Measurements from ENCODE around the gene GALNT10.
"Not testable (repeated sequence)": the region's sequence is repeated elsewhere in the genome, so short reads cannot be mapped to it uniquely, and the experiment has no call there.

GALNT10 gene, protein sequence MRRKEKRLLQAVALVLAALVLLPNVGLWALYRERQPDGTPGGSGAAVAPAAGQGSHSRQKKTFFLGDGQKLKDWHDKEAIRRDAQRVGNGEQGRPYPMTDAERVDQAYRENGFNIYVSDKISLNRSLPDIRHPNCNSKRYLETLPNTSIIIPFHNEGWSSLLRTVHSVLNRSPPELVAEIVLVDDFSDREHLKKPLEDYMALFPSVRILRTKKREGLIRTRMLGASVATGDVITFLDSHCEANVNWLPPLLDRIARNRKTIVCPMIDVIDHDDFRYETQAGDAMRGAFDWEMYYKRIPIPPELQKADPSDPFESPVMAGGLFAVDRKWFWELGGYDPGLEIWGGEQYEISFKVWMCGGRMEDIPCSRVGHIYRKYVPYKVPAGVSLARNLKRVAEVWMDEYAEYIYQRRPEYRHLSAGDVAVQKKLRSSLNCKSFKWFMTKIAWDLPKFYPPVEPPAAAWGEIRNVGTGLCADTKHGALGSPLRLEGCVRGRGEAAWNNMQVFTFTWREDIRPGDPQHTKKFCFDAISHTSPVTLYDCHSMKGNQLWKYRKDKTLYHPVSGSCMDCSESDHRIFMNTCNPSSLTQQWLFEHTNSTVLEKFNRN

DNA sequence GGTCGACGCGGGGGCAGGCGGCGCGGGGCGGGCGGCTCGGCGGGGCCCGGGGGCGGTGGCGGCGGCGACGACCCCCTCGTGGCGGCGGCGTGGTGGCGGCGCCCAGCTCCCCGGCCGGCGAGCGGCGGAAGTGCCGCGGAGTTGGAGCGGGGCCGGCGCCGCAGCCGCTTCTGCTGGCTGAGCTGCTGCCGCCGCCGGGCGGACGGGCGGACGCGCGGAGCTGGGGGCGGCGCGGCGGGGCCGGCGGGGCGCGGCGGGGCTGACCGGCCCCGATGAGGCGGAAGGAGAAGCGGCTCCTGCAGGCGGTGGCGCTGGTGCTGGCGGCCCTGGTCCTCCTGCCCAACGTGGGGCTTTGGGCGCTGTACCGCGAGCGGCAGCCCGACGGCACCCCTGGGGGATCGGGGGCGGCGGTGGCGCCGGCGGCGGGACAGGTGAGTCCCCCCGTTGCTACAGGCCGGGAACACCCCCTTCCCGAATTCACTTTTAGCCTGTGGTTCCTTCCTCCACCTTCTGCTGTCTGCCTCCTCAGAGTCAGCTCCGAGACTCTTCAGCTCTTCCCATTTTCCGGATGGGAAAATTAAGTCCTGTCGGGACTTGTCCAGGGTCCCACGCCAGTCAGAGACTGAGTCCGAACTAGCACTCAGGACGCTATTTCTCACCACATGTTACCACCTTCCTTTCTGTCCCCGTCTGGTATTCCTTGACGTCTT, at the start of gene GALNT10:
Gene GALNT10 (plus strand): TSS at position 139 of the 710 bp plus-strand sequence. CDS start 134 bp downstream, at position 273.
- DNase-seq: peak; percentile 67

DNA sequence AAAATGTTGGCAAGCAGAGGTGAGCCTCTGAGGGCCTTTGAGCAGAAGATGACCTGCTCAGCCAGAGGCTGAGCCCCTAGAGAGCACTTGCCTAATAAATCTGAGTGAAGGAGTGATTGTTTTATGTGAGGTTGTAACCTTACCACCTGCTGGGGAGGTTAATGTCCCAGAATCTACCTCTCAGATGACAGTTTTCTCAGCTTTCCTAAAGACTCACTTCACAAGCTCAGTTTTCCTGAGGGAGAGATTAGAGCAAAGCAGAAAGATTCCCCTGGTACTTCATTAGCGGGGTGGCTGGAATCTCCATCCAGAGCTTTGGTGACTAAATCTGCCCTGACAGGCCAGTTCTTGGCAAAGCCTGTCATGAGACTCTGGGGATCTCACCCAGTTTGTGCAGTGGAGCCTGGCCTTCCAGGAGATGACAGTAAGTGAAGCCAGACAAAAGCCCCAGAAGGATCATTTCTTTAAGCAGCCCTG, 48.8 kb upstream of the GALNT10 start:
- DNase-seq: no peak

DNA sequence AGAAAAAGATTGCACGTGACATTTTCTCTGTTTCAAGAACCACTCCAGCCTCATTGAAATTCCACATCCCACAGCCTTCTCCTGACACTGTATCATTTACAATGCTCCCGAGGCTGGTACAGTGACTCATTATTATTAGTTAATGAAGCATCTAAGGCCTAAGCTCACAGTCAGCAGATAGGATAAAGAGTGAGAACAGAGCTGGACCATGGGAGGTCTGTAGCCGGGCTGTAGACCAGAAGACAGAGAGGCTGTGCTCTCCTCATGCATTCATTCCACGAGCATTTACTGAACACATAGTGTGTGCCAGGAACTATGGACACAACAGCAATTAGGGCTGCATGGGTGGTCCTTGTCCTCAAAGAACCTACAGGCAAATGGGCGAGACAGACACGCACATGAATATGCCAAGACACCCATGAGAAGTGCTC, 47.3 kb upstream of the GALNT10 start:
- DNase-seq: no peak

DNA sequence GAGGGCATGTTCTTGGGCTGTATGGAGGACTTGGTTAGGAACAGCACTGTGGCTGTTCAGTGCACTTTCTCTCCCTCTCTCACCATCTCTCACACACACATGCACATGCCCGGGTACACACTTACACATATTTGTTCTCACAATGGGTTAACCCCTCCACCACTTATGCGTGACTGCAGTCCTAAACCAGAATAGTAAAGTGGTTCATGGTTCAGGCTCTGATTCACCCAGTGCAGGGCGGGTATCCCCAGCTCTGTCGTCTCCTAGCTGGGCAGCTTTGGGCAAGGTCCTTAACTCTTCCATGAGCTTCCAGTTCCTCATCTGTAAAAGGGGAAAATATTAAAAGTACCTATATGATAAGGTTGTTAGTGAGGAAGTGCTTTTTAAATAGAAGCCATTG, 45.3 kb upstream of the GALNT10 start:
- DNase-seq: no peak

DNA sequence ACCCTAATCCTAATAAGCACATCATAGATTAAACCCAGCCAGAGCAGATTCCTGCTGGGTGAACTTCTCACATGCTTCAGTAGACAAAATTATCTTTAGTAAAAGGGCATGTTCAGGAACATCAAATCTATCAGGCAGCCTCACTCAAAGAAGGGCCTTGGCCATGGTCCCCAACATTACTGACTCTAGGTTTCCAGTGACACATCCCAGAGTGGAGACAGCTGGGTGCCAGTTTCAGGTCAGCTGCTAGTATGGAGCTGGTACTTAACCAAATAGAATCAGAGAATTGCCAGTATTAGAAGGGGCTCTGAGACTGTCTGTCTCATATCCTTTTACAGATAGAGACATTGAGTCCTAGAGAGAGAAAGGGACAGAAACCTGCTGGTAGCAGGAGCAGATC, 44.1 kb upstream of the GALNT10 start:
- DNase-seq: no peak

DNA sequence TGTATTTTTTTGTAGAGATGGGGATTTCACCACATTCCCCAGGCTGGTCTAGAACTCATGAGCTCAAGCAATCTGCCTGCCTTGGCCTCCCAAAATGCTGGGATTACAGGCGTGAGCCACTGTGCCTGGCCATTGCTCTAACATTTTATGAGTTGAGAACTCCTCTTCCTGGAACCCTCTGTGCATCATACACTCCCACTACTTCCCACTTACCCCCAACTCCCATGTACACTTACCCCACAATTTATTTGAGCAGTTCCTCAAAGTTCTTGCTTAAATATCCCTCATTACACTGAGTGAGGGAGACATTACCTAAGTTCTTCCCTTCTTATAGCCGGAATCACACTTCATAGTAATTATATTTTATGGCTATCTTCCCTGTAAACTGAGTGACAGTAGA, 42.9 kb upstream of the GALNT10 start:
- no peak for DNase-seq

DNA sequence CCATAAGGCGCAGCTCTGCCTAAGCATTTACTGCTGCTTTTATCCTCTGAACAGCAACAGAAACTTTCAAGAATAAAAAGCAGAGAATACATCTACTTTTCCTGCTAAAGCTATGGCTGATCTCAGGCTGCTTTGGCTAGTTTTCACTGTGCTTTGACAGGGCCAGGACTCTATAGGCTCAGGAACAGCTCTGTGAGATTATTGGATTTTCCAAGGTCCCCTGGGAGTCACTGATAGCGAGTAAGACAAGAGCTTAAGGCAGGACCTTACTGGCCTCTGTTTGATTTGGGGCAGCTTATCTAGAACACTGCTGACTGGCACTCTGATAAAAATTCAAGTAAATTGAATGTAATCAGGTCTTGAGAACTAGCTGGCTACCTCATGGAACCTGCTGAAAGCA, 40.1 kb upstream of the GALNT10 start:
- DNase-seq: not testable (repeated sequence)

DNA sequence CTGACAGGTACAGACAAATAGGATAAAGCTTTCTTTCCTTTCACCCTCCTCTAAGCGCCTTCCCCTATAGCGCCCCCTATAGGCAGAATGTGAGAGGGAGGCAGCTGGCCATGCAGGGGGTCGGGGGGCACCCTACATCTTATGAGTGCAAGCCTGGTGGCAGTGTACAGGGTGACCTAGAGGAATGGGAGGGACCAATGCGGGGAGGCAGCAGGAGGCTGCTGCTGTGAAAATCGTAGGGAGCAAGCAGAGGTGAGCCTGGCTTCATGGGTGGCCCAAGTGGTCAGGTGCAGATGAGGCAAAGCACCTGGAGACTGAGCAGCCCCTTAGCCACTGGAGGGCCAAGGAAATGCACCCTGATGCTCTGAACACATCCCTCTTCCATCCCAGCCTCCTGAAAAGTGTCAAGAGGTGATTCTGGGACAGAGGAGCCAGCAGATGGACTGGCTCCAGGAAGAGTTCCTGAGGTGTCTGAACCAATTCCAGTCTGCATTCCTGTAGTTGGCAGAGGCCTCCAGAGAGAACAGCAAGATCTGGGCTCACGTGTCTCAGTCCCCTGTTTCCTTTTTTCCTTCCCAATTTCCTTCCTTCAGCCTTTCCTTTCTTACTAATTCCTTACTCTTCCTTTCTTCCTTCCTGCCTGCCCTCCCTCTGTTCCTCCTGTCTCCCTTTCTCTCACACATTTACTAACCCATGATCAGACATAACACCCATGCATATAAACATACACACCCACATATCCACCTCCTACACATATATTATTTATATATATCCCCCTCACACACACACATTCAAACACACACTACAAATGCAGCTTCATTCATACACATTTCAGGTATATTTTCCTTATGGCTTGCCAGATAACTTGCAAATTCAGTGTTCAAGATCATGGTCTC, 32.8 kb upstream of the GALNT10 start:
- DNase-seq: peak; percentile 33

DNA sequence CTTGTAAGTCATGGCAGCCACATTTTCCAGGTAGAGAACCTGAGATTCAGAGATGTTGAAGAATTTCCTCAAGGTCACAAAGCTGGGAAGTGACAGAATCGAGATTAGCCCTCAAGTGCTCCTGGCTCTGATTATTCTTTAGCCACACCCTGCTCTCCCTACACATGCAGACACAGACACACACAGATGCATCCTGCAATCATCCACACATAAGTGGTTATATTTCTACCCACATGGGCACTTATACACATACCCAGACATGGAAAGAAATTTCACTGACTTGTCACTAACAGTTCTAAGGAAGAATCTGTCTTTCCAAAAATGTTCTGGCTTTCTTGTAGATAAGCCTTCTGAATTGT, 32.2 kb upstream of the GALNT10 start:
- no peak for DNase-seq

DNA sequence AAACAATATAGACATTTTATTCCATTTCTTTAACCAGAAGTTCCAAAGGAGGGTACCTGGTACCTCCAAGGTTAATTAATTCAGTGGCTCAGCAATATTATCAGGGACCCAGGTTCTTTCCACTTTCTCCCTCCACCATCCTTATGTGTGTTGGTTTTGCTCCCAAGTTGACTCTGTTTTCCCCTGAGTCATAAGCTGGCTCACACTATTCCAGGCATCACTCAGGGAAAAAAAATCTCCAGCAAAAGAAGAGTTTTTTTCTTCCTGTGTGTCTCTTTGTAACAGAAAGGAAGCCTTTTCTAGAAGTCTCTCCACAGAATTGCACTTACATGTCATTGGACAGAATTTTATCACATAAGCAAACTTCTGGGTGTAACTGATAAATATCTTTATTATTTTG, 31.2 kb upstream of the GALNT10 start:
- no peak for DNase-seq

DNA sequence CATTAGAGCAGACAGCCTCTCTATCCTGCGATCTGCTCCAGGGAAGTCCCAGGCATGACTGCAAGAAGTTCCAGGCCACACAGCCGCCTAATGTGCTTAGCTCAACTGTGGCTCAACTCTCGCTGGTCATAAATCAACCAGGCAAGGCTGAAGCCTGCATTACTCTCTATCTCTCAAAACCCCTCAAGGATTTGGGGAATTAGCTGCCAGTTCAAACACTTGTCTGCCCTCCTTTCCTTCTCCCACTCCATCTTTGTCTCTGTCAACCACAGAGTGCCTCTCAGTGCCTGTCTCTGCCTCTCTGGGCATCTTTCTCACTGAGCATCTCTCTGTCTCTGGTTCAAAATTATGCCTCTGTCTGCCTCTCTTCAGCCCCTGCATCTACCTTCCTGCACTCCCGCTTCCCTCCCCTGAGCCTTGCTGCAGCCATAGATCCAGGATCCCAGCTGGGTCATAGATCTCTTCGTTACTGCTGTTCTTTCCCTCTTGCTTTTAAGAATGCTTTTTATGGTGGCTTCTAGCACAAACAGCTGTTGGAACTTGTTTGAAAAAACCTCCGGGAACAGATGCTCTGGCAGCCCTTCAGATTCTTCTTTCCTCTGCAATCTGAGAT, 27.9 kb upstream of the GALNT10 start:
- DNase-seq: no peak

DNA sequence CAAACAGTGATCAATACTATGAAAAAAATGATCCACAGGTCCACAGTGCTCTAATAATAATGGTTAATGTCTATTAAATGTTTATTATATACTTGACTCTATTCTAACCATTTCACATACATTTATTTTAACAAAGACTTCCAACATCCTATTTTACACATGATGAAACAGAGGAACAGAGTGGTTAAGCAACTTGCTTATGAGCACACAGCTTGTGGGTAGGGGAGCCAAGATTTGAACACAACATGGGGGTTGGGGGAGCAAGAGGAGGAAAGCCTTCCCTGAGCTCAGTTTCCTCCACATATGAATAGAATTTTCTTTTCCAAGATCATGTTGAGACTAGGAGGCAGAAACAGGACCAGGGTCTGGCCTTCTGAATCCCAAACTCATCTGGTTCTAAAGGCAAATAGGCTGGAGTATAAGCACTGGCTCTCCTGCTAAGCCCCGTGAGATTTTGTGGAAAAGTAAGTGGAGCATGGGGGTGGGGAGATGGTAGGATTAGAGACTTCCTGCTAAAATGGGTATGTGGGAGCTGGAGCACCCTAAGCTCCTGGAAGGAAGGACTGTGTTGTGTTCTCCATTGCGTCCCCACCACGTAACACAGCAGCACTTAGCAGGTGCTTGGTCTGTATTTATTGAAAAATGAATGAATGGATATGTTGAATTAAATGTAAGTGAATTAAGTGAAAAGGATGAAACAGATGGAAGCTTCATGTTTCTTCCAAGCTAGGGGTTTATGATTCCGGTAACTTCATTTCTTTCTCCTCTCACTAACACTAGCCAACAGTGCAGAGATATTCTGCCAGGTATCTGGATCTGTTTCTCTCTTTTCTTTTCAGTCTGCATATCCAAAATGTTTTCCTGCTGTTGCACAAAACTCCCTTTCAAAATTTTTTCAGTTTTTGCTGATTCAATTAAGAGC, 26.9 kb upstream of the GALNT10 start:
- DNase-seq: no peak

DNA sequence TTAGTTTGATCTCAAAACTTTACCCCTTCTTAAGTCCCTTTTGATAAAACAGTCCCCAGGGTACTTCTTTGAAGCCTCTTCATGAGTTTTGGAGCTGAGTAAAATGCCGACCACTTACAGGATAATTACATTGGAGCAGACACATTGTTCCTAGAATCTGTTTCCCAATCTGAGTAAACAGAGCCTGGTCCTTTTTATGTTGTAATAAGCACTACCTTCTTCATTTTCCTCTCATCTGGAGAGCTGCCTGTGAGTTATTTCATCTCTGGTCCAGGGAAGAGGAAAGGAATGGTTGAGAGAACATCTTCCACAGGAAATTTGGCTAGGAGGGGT, 26.3 kb upstream of the GALNT10 start:
- no peak for DNase-seq

DNA sequence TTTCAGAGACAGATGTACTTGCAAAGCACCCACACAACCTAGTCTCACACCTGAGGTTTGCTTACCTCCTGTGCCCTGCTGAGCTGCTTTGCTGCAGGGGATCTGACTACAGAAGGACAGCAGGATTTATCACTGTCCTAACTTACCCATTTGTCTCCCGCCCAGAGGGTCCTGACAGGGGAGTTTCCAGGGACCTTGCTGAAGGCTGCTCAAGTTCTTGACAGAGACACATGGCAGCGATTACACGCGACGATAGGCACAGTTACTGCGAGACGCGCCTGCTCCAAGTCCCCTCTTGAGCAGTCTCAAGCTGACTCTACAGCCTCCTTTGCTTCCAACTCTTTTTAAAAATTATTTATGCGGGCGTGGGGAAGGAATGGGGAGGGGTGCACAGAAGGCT, 24.6 kb upstream of the GALNT10 start:
- DNase-seq: no peak

DNA sequence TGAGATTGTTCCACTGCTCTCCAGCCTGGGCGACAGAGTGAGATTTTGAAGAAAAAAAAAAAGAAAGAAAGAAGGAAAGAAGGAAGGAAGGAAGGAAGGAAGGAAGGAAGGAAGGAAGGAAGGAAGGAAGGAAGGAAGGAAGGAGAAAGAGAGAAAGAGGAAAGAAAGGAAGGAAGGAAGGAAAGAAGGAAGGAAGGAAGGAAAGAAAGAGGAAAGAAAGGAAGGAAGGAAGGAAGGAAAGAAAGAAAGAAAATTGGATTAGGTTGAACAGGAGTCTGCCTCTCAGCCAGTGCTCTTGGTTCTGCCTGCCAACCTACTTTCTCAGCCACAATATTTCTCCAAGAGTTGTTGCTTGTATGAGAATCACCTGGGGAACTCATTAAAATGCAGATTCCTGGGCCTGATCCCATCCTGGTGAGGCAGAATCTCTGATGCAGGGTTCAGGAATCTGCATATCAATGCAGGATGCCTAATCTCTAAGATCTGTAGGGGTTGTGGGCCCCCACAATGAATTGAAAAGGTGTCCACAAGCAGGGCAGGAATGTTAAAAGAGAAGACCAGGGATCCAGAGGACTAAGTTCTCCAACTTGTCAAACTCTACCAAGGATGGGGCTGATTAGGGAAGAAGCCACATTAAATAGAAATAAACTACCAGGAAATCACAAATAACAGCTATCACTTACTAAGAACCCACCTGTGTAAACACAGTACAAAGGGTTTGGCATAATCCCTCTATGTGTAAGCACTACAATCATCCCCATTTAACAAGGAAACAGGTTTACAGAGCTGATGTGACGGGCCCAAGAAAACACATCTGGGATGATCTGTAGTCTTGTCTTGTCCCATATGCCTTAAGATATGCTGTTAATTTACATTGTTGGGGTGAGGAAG, 23.4 kb upstream of the GALNT10 start:
- no peak for DNase-seq

DNA sequence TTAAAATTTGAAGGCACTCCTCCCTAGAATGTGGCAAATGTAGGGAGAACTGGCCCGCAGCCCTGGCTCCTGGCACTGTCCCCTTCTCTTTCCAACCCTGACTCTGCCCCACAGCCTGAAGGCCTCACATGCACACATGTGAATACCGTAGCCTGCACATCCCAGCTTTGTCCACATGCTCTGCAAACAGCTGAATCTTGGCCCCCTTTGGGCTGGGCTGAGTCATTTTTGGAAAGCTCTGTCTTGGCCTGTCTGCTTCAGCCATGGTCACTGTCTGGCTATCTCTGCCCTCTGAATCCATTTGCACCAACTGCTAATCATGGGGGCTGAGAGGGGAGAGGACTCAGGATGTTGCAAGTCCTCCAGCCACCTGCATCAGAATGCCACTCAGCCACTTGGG, 22.1 kb upstream of the GALNT10 start:
- DNase-seq: no peak

DNA sequence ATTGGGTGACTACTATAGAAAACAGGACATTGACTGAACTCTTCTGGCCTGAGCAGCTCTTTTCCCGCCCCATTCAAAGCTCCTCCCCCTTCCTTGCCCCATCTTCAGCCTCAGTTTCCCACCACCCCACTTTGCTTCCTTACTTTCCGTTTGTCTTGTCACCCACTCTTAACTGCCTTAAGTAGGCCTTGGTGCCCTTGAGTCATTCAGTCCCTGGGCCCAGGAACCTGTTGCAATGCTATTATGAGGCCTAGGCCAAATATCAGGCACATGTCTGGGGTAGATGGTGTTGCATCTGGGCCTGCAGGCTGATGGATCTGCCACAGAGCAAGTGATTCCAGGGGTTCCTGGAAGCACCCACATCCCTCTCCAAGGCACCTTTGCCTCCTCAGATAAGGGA, 17.7 kb upstream of the GALNT10 start:
- DNase-seq: no peak

DNA sequence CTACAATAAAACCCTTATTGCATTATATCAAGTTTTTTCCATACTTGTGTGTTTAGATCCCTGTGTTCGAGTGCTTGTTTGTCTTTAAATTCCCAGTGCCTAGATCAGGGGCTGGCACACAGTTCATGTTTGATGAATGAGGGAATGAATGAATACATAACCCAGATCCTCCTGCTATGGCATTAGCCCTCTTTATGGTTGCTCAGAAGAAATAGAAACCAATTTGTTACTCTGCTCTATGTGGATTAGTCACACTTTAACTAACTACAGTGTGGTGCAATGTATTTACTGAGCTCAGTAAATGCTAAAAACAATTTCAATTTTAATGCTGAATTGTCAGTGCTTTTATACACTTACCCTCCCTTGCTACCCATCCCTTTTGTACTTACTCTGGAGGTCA, 16.4 kb upstream of the GALNT10 start:
- no peak for DNase-seq

DNA sequence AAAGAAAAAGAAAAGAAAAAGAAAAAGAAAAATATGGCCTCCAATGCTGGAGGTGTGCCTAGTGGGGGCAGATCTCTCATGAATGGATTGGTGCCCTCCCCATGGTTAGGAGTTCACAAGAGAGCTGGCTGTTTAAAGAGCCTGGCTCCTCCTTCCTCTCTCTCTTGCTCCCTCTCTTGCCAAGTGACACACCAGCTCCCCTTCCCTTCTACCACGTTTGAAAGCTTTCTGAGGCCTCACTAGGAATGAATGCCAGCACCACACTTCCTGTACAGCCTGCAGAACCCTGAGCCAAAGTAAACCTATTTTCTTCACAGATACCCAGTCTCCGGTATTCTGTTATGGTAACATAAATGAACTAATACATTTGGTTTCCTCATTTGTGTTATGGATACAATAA, 14.4 kb upstream of the GALNT10 start:
- no peak for DNase-seq

DNA sequence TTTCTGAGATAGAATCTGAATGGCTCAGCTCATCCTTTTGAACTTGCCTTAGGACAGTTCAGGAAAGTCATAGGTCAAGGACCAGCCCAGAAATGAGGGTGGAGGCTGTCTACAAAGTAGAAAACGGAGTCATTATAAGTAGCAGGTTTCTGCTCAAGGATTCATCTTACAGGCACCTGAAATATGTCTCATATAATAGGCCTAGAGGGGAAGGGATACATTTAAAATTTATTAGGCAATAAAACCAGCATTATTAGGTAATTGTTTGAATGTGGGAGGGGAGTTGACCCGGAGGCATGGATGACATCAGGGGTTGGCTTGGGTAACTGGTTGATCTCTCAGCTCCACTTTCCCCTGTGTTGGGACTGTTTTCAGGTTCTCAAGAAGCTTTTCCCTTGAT, 11.9 kb upstream of the GALNT10 start:
- DNase-seq: no peak
